Stomach (tissue), 4 donors: Measurements from ENCODE around the gene LYPD6.

Experiments used
- CTCF ChIP-seq, 7 experiments: fragments of 450-650 bp in 4 of 7; fragments of 200-600 bp in 3 of 7; sonication (generic) in 3 of 7; IDR thresholded peaks; one replicate each; pipeline ENCODE4 v1.5.1; 2016 to 2019; ENCODE audit warnings: antibody characterized with exemption in 7 of 7, control low read depth in 2 of 7, mild to moderate bottlenecking in 1 of 7
- EP300 ChIP-seq: sonication (generic); formaldehyde crosslinking; IDR thresholded peaks from one replicate; pipeline ENCODE4 v1.6.1; 2017; ENCODE audit warnings: antibody characterized with exemption

GRCh38 chr2:149473521-149473920 lies 143.1 kb downstream of the LYPD6 start:
- TF ChIP-seq EP300 (no peak), CTCF (IDR thresholded peaks at IDR 0.05) (no peak)
